MCF 10A (cell line): ENCODE data around the gene DNER. TPM values are rescaled to one million over a fixed set of nuclear protein-coding genes. Genes with fewer than 3 reads are reported as not detected.

ENCODE experiments used
- BruUV-seq: library from RNA; stranded (reverse); fragments of 400-500 nt; replicated peaks from 2 replicates; lab custom pipeline; 2021; lab: Mats Ljungman, UMichigan
- CTCF ChIA-PET: fragments of 300-600 bp; sonication (Branson Sonifier 250); formaldehyde crosslinking; extraction: SDS; loops from one replicate; lab custom pipeline; 2021; ENCODE audit warnings: antibody characterized with exemption, inconsistent platforms; lab: Yijun Ruan, JAX
- POLR2A ChIA-PET: fragments of 300-600, 350-650 bp; sonication (Branson Sonifier 250); formaldehyde crosslinking; extraction: SDS; loops from one replicate; lab custom pipeline; 2020; ENCODE audit warnings: antibody characterized with exemption, inconsistent platforms; lab: Yijun Ruan, JAX
- DNase-seq: peaks from one replicate; pipeline ENCODE4 v3.0.0-alpha.2; 2018; ENCODE audit not compliant: unreplicated experiment
- H3K27ac Mint-ChIP-seq: one replicate; pipeline ENCODE4 v1.8.0; 2022; ENCODE audit warnings: mild to moderate bottlenecking, low read depth, mixed read lengths; ENCODE audit not compliant: unreplicated experiment
- H3K27me3 Mint-ChIP-seq: one replicate; pipeline ENCODE4 v1.8.0; 2022; ENCODE audit warnings: mixed read lengths; ENCODE audit not compliant: insufficient read depth, unreplicated experiment
- H3K36me3 Mint-ChIP-seq: one replicate; pipeline ENCODE4 v1.8.0; 2022; ENCODE audit warnings: mild to moderate bottlenecking, moderate library complexity, mixed read lengths; ENCODE audit not compliant: insufficient read depth, unreplicated experiment
- H3K4me1 Mint-ChIP-seq: one replicate; pipeline ENCODE4 v1.8.0; 2022; ENCODE audit warnings: mixed read lengths; ENCODE audit not compliant: insufficient read depth, unreplicated experiment
- H3K4me3 Mint-ChIP-seq: one replicate; pipeline ENCODE4 v1.8.0; 2022; ENCODE audit warnings: mild to moderate bottlenecking, moderate library complexity, mixed read lengths; ENCODE audit not compliant: unreplicated experiment
- H3K9me3 Mint-ChIP-seq: one replicate; pipeline ENCODE4 v1.8.0; 2022; ENCODE audit warnings: mixed read lengths; ENCODE audit not compliant: unreplicated experiment
- CTCF ChIP-seq: fragments of 200-600 bp; IDR thresholded peaks from one replicate; pipeline ENCODE4 v1.8.0; 2022; ENCODE audit warnings: antibody characterized with exemption, mild to moderate bottlenecking; ENCODE audit not compliant: unreplicated experiment
- intact Hi-C: fragments of 100-400 bp; cut with micrococcal nuclease; formaldehyde crosslinking; loops from 2 replicates; pipeline ENCODE4 v1.14.1; 2022
- total RNA-seq: library from RNA; stranded (reverse); gene quantifications from 2 replicates; pipeline ENCODE4 v1.2.3, GENCODE V29; 2022

DNER gene
- total RNA-seq, 1 experiment from 2014 or later: 49.2 TPM

GRCh38 chr2:229633556-229633955 is 80.8 kb downstream of the DNER start:
- Mint-ChIP-seq H3K27ac (no peak overlapping the region), H3K4me1 (no peaks in the 10 kb centered on the region), H3K9me3 (no peaks in the 10 kb centered on the region), H3K36me3 (no peaks in the 10 kb centered on the region), H3K4me3 (no peak overlapping the region), H3K27me3 (no peaks in the 10 kb centered on the region)
- intact Hi-C loops: no loop called here
- no peak for DNase-seq
- ChIA-PET POLR2A (interaction anchor here (0.9 kb wide), 1 partner anchor 10 kb away, joined by 3 read pairs; no protein-coding TSS in a partner anchor), CTCF (no interaction called here)
- no TSS peak for BruUV-seq
- no peak for TF ChIP-seq CTCF

DNA sequence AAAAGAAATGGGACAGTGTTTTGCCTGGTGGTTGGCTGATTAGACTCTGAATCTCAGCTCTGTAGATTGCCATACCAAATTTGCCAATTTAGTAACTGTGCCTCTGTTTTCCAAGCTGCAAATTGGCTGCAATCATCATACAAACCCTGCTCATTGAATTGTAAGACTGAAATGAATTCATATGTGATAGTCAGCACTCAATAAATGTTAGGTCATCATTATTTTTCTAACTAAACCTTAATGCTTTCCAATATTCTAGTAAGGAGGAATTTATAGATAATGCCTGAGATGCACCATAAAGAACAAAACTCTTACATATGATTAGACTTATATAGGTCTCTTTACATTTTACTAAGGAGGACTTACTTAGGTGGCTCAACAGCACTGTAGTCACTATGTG is 85.3 kb downstream of the DNER start:
- POLR2A ChIA-PET: no interaction called here
- Mint-ChIP-seq H3K4me3 (no peak overlapping the region), H3K36me3 (no peaks in the 10 kb centered on the region), H3K27me3 (no peaks in the 10 kb centered on the region), H3K4me1 (no peaks in the 10 kb centered on the region), H3K27ac (no peak overlapping the region), H3K9me3 (no peaks in the 10 kb centered on the region)
- TF ChIP-seq CTCF: no peak
- no peak for DNase-seq
- intact Hi-C loops: no loop called here
- BruUV-seq: no TSS peak
- CTCF ChIA-PET: no interaction called here

GRCh38 chr2:229627728-229628127 is 86.6 kb downstream of the DNER start:
- DNase-seq: peak; percentile 27
- no peaks in the 10 kb centered on the region for H3K4me1 Mint-ChIP-seq
- intact Hi-C loops: no loop called here
- no peak overlapping the region for H3K4me3 Mint-ChIP-seq
- no peak overlapping the region for H3K27ac Mint-ChIP-seq
- ChIA-PET CTCF (interaction anchor here (0.6 to 0.7 kb wide), 2 partner anchors 726 to 1617 kb away, joined by 3 read pairs; no protein-coding TSS in a partner anchor), POLR2A (interaction anchor here (0.6 kb wide), 1 partner anchor 1072 kb away, joined by 3 read pairs; no protein-coding TSS in a partner anchor)
- H3K9me3 Mint-ChIP-seq: no peaks in the 10 kb centered on the region
- no peaks in the 10 kb centered on the region for H3K27me3 Mint-ChIP-seq
- TF ChIP-seq CTCF: no peak
- no TSS peak for BruUV-seq
- no peaks in the 10 kb centered on the region for H3K36me3 Mint-ChIP-seq

DNA sequence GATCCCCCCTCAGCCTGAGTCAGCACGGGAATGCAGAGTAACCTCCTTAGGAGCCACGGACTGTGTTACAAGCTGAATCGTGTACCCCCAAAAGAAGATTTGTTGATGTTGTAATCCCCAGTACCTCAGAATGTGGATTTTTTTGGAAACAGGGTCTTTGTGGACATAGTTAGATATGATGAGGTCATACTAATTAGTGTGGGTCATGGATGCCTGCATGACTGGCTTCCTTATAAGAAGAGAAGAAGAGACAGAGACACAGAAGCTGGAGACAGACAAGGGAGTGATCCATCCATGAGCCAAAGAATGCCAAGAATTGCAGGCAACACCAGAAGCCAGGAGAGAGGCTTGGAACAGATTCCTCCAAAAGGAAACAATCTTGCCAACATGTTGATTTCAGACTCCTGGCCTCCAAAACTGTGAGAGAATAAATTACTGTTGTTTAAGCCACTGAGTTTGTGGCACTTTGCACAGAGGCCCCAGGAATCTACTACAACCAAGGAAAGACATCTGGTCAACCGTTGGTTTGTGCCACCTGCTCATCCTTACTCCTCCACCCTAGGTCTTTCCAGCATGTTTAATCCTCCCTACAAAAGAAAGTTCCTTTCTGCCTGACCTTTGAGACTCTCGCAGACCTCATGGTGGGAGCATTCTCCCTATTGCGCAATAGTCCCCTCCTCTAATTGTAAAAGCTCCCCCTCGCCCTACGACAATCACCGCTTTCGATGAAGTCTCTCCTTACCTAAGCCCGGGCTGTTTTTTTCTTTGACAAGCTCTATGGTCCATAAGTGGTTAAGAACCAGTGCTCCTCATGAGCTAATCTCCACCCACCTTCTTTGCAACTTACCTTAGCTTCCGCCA is 91.6 kb downstream of the DNER start:
- Mint-ChIP-seq H3K27me3 (no peaks in the 10 kb centered on the region), H3K27ac (no peak overlapping the region)

More for the DNA sequence above, 91.6 kb downstream of the DNER start:
- no peak for DNase-seq
- H3K4me3 Mint-ChIP-seq: no peak overlapping the region
- H3K36me3 Mint-ChIP-seq: no peaks in the 10 kb centered on the region
- CTCF ChIA-PET: interaction anchor here (1.1 kb wide), 2 partner anchors 19 to 36 kb away, joined by 3 to 4 read pairs; no protein-coding TSS in a partner anchor
- no peaks in the 10 kb centered on the region for H3K4me1 Mint-ChIP-seq
- intact Hi-C loops: no loop called here
- BruUV-seq: no TSS peak
- TF ChIP-seq CTCF: no peak
- POLR2A ChIA-PET: interaction anchor here (0.8 kb wide), 1 partner anchor 11 kb away, joined by 3 read pairs; no protein-coding TSS in a partner anchor
- no peaks in the 10 kb centered on the region for H3K9me3 Mint-ChIP-seq
